GM12878 (cell line): Measurements from ENCODE around the gene PGA3. TPM values are rescaled to one million over a fixed set of nuclear protein-coding genes. Genes with fewer than 3 reads are reported as not detected.

Experiments
- BMI1 ChIP-seq: fragments of 450-650 bp; IDR thresholded peaks from 2 replicates; pipeline ENCODE4 v1.6.1; 2016; ENCODE audit warnings: mild to moderate bottlenecking, moderate library complexity, borderline replicate concordance
- CUX1 ChIP-seq: IDR thresholded peaks from 2 replicates; pipeline ENCODE4 v1.6.1; 2012; ENCODE audit warnings: improper control_type of control experiment, low read depth, low read length; ENCODE audit not compliant: insufficient replicate concordance
- E4F1 ChIP-seq: fragments of 450-650 bp; IDR thresholded peaks from 2 replicates; pipeline ENCODE4 v1.6.1; 2018; ENCODE audit warnings: borderline replicate concordance, mild to moderate bottlenecking; ENCODE audit not compliant: partially characterized antibody
- GABPA ChIP-seq: IDR thresholded peaks from 2 replicates; pipeline ENCODE4 v1.6.1; 2014; ENCODE audit warnings: antibody characterized with exemption, low read depth, mild to moderate bottlenecking, inconsistent platforms
- HSF1 ChIP-seq: fragments of 150-350 bp; IDR thresholded peaks from 2 replicates; pipeline ENCODE4 v1.6.1; 2014; ENCODE audit warnings: mild to moderate bottlenecking, low read depth, low read length
- KDM1A ChIP-seq: fragments of 200-600 bp; sonication (generic); IDR thresholded peaks from 2 replicates; pipeline ENCODE4 v1.6.1; 2016; ENCODE audit warnings: borderline replicate concordance
- KLF5 ChIP-seq: fragments of 450-650 bp; IDR thresholded peaks from 2 replicates; pipeline ENCODE4 v1.6.1; 2014; ENCODE audit warnings: mild to moderate bottlenecking; ENCODE audit not compliant: partially characterized antibody
- PKNOX1 ChIP-seq: fragments of 450-650 bp; IDR thresholded peaks from 2 replicates; pipeline ENCODE4 v1.6.1; 2016; ENCODE audit warnings: mild to moderate bottlenecking
- YBX1 ChIP-seq: fragments of 450-650 bp; IDR thresholded peaks from 2 replicates; pipeline ENCODE4 v1.6.1; 2016; ENCODE audit warnings: antibody characterized with exemption
- ZBTB4 ChIP-seq: fragments of 450-650 bp; formaldehyde crosslinking; IDR thresholded peaks from 2 replicates; pipeline ENCODE4 v1.4.0; 2022; ENCODE audit warnings: mild to moderate bottlenecking, moderate library complexity
- ZNF207 ChIP-seq: fragments of 450-650 bp; IDR thresholded peaks from 2 replicates; pipeline ENCODE4 v1.6.1; 2014; ENCODE audit warnings: antibody characterized with exemption, mild to moderate bottlenecking, borderline replicate concordance
- ZSCAN29 ChIP-seq: fragments of 450-650 bp; IDR thresholded peaks from 2 replicates; pipeline ENCODE4 v1.6.1; 2017; ENCODE audit warnings: mild to moderate bottlenecking, moderate library complexity
- polyA plus RNA-seq, 11 experiments: library from polyadenylated mRNA; depleted of rRNA in 4 of 11; unstranded in 6 of 11; stranded (reverse) in 5 of 11; fragments of >200 nt; fragmentation: Nextera tagmentation in 4 of 11; fragmentation: Illumina TruSeq in 1 of 11; extraction: Ambion mirVana in 4 of 11; extraction: Trizol in 1 of 11; gene quantifications; 1 replicate in 1 of 11; 2 replicates in 10 of 11; pipeline versions ENCODE4 v1.2.1 to v1.2.3, GENCODE V29; 2011 to 2016; ENCODE audit warnings: inconsistent platforms in 2 of 11, missing spikeins in 2 of 11, low read depth in 1 of 11
- total RNA-seq, 4 experiments: library from RNA; depleted of rRNA in 3 of 4; stranded (reverse); fragments of >200 nt in 3 of 4; fragmentation: Illumina TruSeq in 1 of 4; extraction: Trizol in 1 of 4; gene quantifications; 2 replicates each; pipeline versions ENCODE4 v1.2.1 to v1.2.3, GENCODE V29; 2013 to 2021

Gene PGA3
- total and polyA plus RNA-seq, 10 of the 15 experiments (the other 5 are each of a cell fraction or from before 2014, with no cell fraction given), result not detected

GRCh38 chr11:61158691-61159381 lies 44.5 kb upstream of the PGA3 start (continued):
- TF ChIP-seq PKNOX1 (no peak), E4F1 (no peak), ZSCAN29 (no peak), BMI1 (no peak), YBX1 (no peak), KLF5 (no peak), GABPA (no peak), CUX1 (no peak), ZBTB4 (CRISPR knock-in tag) (no peak), KDM1A (no peak), ZNF207 (no peak), HSF1 (no peak)
